OCI-LY1 (cell line): ENCODE data around the gene ASB4.

Experiments used
- H2AFZ ChIP-seq: fragments of 200-600 bp; sonication (generic), shearing (Covaris generic); 2 replicates; pipeline ENCODE4 v1.6.0; 2014; ENCODE audit warnings: antibody characterized with exemption, mild to moderate bottlenecking, low read length
- H3F3A ChIP-seq: fragments of 200-600 bp; sonication (generic), shearing (Covaris generic); 2 replicates; pipeline ENCODE4 v1.6.0; 2014; ENCODE audit warnings: mild to moderate bottlenecking, antibody characterized with exemption, low read length, moderate library complexity; ENCODE audit not compliant: insufficient read depth
- H3K27ac ChIP-seq: fragments of 200-600 bp; sonication (generic); 2 replicates; pipeline ENCODE4 v1.5.1; 2014; ENCODE audit warnings: low read length, mixed run types, mild to moderate bottlenecking, low read depth; ENCODE audit not compliant: poor library complexity, severe bottlenecking
- H3K27me3 ChIP-seq: fragments of 200-600 bp; sonication (generic); 2 replicates; pipeline ENCODE4 v1.6.0; 2014; ENCODE audit warnings: antibody characterized with exemption, mild to moderate bottlenecking, low read length, moderate library complexity; ENCODE audit not compliant: insufficient read depth
- H3K36me3 ChIP-seq: fragments of 200-600 bp; sonication (generic); 2 replicates; pipeline ENCODE4 v1.6.1; 2014; ENCODE audit warnings: mild to moderate bottlenecking, antibody characterized with exemption, low read length, moderate library complexity, mixed read lengths; ENCODE audit not compliant: insufficient read depth
- H3K4me1 ChIP-seq: fragments of 200-600 bp; sonication (generic); 2 replicates; pipeline ENCODE4 v1.5.1; 2014; ENCODE audit warnings: mild to moderate bottlenecking, low read length, moderate library complexity; ENCODE audit not compliant: insufficient read depth, severe bottlenecking
- H3K4me2 ChIP-seq: fragments of 200-600 bp; sonication (generic), shearing (Covaris generic); 2 replicates; pipeline ENCODE4 v1.6.1; 2014; ENCODE audit warnings: low read length
- H3K4me3 ChIP-seq: fragments of 200-600 bp; sonication (generic); 2 replicates; pipeline ENCODE4 v1.5.1; 2014; ENCODE audit warnings: low read length, low read depth, mild to moderate bottlenecking, mixed read lengths; ENCODE audit not compliant: poor library complexity, severe bottlenecking
- H3K79me2 ChIP-seq: fragments of 200-600 bp; shearing (Covaris generic); 2 replicates; pipeline ENCODE4 v1.6.1; 2016; ENCODE audit warnings: mixed run types, low read length, mixed read lengths; ENCODE audit not compliant: insufficient read depth
- H3K9ac ChIP-seq: fragments of 200-600 bp; sonication (generic), shearing (Covaris generic); 2 replicates; pipeline ENCODE4 v1.6.1; 2014; ENCODE audit warnings: mild to moderate bottlenecking, low read length, mixed read lengths
- H3K9me2 ChIP-seq: fragments of 200-600 bp; sonication (generic), shearing (Covaris generic); 2 replicates; pipeline ENCODE4 v1.6.1; 2014; ENCODE audit warnings: low read depth, mild to moderate bottlenecking, low read length, mixed read lengths
- H3K9me3 ChIP-seq: fragments of 200-600 bp; shearing (Covaris generic); 2 replicates; pipeline ENCODE4 v1.6.1; 2014; ENCODE audit warnings: low read length, mixed read lengths
- H4K20me1 ChIP-seq: fragments of 200-600 bp; sonication (generic), shearing (Covaris generic); 2 replicates; pipeline ENCODE4 v1.6.0; 2016; ENCODE audit warnings: mild to moderate bottlenecking, low read length; ENCODE audit not compliant: insufficient read depth
- CTCF ChIP-seq: fragments of 200-600 bp; sonication (generic), shearing (Covaris generic); IDR thresholded peaks from 2 replicates; pipeline ENCODE4 v1.5.1; 2017; ENCODE audit warnings: mild to moderate bottlenecking, antibody characterized with exemption, low read length, moderate library complexity, mixed read lengths
- EZH2 ChIP-seq: fragments of 200-600 bp; sonication (generic), shearing (Covaris generic); IDR thresholded peaks from 2 replicates; pipeline ENCODE4 v1.8.0; 2017; ENCODE audit warnings: borderline replicate concordance, mixed run types, mild to moderate bottlenecking, antibody characterized with exemption, low read length, moderate library complexity, mixed read lengths

ASB4 gene

GRCh38 chr7:95509199-95509598 lies 23.5 kb downstream of the ASB4 start:
- Histone ChIP-seq H2AFZ (no peak overlapping the region), H3K27me3 (no peaks in the 10 kb centered on the region), H3K4me1 (peaks cover 5% of the 10 kb centered on the region), H4K20me1 (no peaks in the 10 kb centered on the region), H3K9me3 (no peaks in the 10 kb centered on the region), H3K4me2 (no peak overlapping the region), H3K27ac (no peak overlapping the region), H3K79me2 (no peaks in the 10 kb centered on the region), H3K36me3 (no peaks in the 10 kb centered on the region), H3K9me2 (no peaks in the 10 kb centered on the region), H3K4me3 (no peak overlapping the region), H3F3A (no peaks in the 10 kb centered on the region), H3K9ac (no peak overlapping the region)
- no peak for TF ChIP-seq EZH2
- no peak for TF ChIP-seq CTCF

- H3K4me3 ChIP-seq, result peak overlapping the region; percentile 29
- H3K36me3 ChIP-seq, result no peaks in the 10 kb centered on the region
- no peaks in the 10 kb centered on the region for H4K20me1 ChIP-seq
- H3K79me2 ChIP-seq, result no peaks in the 10 kb centered on the region
- H3K4me2 ChIP-seq, result peak overlapping the region; percentile 53
- peak; percentile 97 for TF ChIP-seq CTCF
- no peak for TF ChIP-seq EZH2
- no peaks in the 10 kb centered on the region for H3F3A ChIP-seq
- H3K9ac ChIP-seq, result no peak overlapping the region
- H3K9me3 ChIP-seq, result no peaks in the 10 kb centered on the region
- H2AFZ ChIP-seq, result no peak overlapping the region
- H3K27ac ChIP-seq, result no peak overlapping the region
- no peaks in the 10 kb centered on the region for H3K27me3 ChIP-seq
- H3K9me2 ChIP-seq, result no peaks in the 10 kb centered on the region
- peaks cover 5% of the 10 kb centered on the region for H3K4me1 ChIP-seq
These were observed 26.0 kb downstream of the ASB4 start for GRCh38 chr7:95511716-95512260.

GRCh38 chr7:95517458-95517857 lies 31.7 kb downstream of the ASB4 start:
- no peaks in the 10 kb centered on the region for H3K27me3 ChIP-seq
- no peaks in the 10 kb centered on the region for H3K9me2 ChIP-seq
- no peaks in the 10 kb centered on the region for H3K36me3 ChIP-seq
- TF ChIP-seq CTCF, result no peak
- no peak for TF ChIP-seq EZH2
- no peaks in the 10 kb centered on the region for H3K9me3 ChIP-seq
- no peaks in the 10 kb centered on the region for H3K79me2 ChIP-seq
- no peaks in the 10 kb centered on the region for H4K20me1 ChIP-seq
- H3K4me2 ChIP-seq, result no peak overlapping the region
- no peak overlapping the region for H3K27ac ChIP-seq
- H3K4me3 ChIP-seq, result no peak overlapping the region
- no peaks in the 10 kb centered on the region for H3K4me1 ChIP-seq
- H3K9ac ChIP-seq, result no peak overlapping the region
- no peak overlapping the region for H2AFZ ChIP-seq
- no peaks in the 10 kb centered on the region for H3F3A ChIP-seq
